Vagina (tissue), 2 donors: ENCODE measurements around the gene TRPV5. TPM values are rescaled to one million over a fixed set of nuclear protein-coding genes. Genes with fewer than 3 reads are reported as not detected.

Experiments
- DNase-seq, 2 donors: peaks; one replicate each; pipeline ENCODE4 v3.0.0-alpha.2; 2017; ENCODE audit errors: extremely low spot score in 2 of 2
- H3K27ac ChIP-seq: fragments of 200-600 bp; sonication (generic); one replicate; pipeline ENCODE4 v1.5.1; 2019
- H3K27me3 ChIP-seq: fragments of 200-600 bp; sonication (generic); one replicate; pipeline ENCODE4 v1.5.1; 2019
- H3K36me3 ChIP-seq, 2 donors: fragments of 200-600 bp; sonication (generic); one replicate each; pipeline ENCODE4 v1.5.1; 2017 to 2019
- H3K4me1 ChIP-seq: fragments of 200-600 bp; sonication (generic); one replicate; pipeline ENCODE4 v1.5.1; 2019
- H3K4me3 ChIP-seq, 2 donors: fragments of 200-600 bp; sonication (generic); 1 replicate in 1 of 2; 2 replicates in 1 of 2; pipeline ENCODE4 v1.5.1; 2016 to 2019
- H3K9me3 ChIP-seq: fragments of 200-600 bp; sonication (generic); one replicate; pipeline ENCODE4 v1.5.1; 2019
- POLR2A ChIP-seq, 2 donors: fragments of 450-650 bp; IDR thresholded peaks; one replicate each; pipeline ENCODE4 v1.6.1; 2017; ENCODE audit warnings: antibody characterized with exemption in 2 of 2, mild to moderate bottlenecking in 2 of 2, moderate library complexity in 2 of 2
- POLR2AphosphoS5 ChIP-seq, 2 donors: sonication (generic); formaldehyde crosslinking; IDR thresholded peaks; one replicate each; pipeline ENCODE4 v1.9.0; 2017; ENCODE audit warnings: antibody characterized with exemption in 2 of 2, mild to moderate bottlenecking in 2 of 2, low read depth in 1 of 2; ENCODE audit not compliant: insufficient read depth in 1 of 2
- intact Hi-C: fragments of 100-400 bp; cut with DNase I; formaldehyde crosslinking; loops from one replicate; pipeline ENCODE4 v1.15.1; 2023
- total RNA-seq: library from RNA; depleted of rRNA; stranded (reverse); fragments of >200 nt; gene quantifications from one replicate; pipeline ENCODE4 v1.2.3, GENCODE V29; 2016
- TF ChIP-seq, protein P1 (sequence below), 3 experiments: fragments of 450-650 bp in 2 of 3; fragments of 200-600 bp in 1 of 3; sonication (generic) in 1 of 3; IDR thresholded peaks; one replicate each; pipeline ENCODE4 v1.5.1; 2017 to 2019; ENCODE audit warnings: antibody characterized with exemption in 3 of 3, mild to moderate bottlenecking in 2 of 3, moderate library complexity in 2 of 3

Gene TRPV5
- total RNA-seq, 1 donor from 2014 or later, result not detected

DNA sequence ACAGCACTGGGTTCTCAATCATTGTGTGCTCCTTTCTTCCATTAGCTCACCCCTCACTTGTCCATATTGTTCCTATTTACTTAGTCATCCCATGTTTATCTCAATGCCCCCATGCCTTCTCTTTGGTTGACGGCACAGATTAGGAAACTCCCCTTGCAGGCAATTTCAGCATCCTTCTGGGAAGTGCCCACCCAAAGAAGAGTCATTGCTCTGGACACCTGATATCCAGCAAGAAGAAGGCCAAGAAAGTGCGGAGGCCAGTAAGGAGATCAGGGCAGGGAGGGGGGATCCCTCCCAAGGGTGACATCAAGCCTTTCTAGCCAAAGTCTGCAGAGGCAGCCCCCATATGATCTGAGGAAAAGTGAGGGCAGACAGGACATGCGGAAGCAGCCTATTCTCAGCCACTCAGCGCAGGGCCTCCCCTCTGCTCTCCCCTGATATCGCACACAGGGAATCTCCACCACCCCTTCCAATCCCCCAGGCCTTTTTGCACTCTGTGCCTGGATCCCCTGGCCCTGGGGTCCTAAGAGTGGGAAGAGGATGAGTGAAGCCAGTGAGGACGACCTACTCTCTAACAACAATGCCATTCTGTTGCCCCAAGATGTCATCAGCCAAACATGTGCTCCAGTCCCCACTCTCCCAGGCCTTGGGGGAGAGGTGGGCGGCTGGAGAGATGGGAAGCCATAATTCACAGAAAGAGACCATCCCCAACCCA lies 49.8 kb downstream of the TRPV5 start:
- peaks cover 12% of the 10 kb centered on the region for H3K4me1 ChIP-seq
- no peaks in the 10 kb centered on the region for H3K27me3 ChIP-seq
- intact Hi-C loops, result no loop called here
- TF ChIP-seq, protein P1, sequence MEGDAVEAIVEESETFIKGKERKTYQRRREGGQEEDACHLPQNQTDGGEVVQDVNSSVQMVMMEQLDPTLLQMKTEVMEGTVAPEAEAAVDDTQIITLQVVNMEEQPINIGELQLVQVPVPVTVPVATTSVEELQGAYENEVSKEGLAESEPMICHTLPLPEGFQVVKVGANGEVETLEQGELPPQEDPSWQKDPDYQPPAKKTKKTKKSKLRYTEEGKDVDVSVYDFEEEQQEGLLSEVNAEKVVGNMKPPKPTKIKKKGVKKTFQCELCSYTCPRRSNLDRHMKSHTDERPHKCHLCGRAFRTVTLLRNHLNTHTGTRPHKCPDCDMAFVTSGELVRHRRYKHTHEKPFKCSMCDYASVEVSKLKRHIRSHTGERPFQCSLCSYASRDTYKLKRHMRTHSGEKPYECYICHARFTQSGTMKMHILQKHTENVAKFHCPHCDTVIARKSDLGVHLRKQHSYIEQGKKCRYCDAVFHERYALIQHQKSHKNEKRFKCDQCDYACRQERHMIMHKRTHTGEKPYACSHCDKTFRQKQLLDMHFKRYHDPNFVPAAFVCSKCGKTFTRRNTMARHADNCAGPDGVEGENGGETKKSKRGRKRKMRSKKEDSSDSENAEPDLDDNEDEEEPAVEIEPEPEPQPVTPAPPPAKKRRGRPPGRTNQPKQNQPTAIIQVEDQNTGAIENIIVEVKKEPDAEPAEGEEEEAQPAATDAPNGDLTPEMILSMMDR (IDR thresholded peaks at IDR 0.05), result no peak
- TF ChIP-seq POLR2A (IDR thresholded peaks at IDR 0.05), result no peak
- no peak for TF ChIP-seq POLR2AphosphoS5 (IDR thresholded peaks at IDR 0.05; ENCODE audit: insufficient read depth in 1 of 2, low read depth in 1 of 2)
- no peaks in the 10 kb centered on the region for H3K9me3 ChIP-seq
- no peak overlapping the region for H3K27ac ChIP-seq
- H3K4me3 ChIP-seq, result no peak overlapping the region
- no peaks in the 10 kb centered on the region for H3K36me3 ChIP-seq
- DNase-seq, result peak in 1 of 2 donors; percentile 64

- peak in 1 of 2 donors; percentile 74 for DNase-seq
- H3K27ac ChIP-seq, result no peak overlapping the region
- H3K27me3 ChIP-seq, result no peaks in the 10 kb centered on the region
- no peaks in the 10 kb centered on the region for H3K9me3 ChIP-seq
- peaks cover 12% of the 10 kb centered on the region for H3K4me1 ChIP-seq
- no peaks in the 10 kb centered on the region for H3K36me3 ChIP-seq
- intact Hi-C loops, result no loop called here
- no peak overlapping the region for H3K4me3 ChIP-seq
- TF ChIP-seq POLR2AphosphoS5 (IDR thresholded peaks at IDR 0.05; ENCODE audit: insufficient read depth in 1 of 2, low read depth in 1 of 2) (no peak), POLR2A (IDR thresholded peaks at IDR 0.05) (no peak)
- TF ChIP-seq, protein P1 (IDR thresholded peaks at IDR 0.05), result no peak
Observed at GRCh38 chr7:142883145-142883544, 50.4 kb downstream of the TRPV5 start.

- no peaks in the 10 kb centered on the region for H3K36me3 ChIP-seq
- H3K27me3 ChIP-seq, result no peaks in the 10 kb centered on the region
- no peak overlapping the region for H3K4me3 ChIP-seq
- H3K4me1 ChIP-seq, result peaks cover 12% of the 10 kb centered on the region
- H3K27ac ChIP-seq, result no peak overlapping the region
- intact Hi-C loops, result no loop called here
- no peaks in the 10 kb centered on the region for H3K9me3 ChIP-seq
- DNase-seq, result peak in 1 of 2 donors; percentile 58
- TF ChIP-seq, protein P1 (IDR thresholded peaks at IDR 0.05), result no peak
- TF ChIP-seq POLR2A (IDR thresholded peaks at IDR 0.05) (no peak), POLR2AphosphoS5 (IDR thresholded peaks at IDR 0.05; ENCODE audit: insufficient read depth in 1 of 2, low read depth in 1 of 2) (no peak)
Observed at GRCh38 chr7:142882338-142882678, 51.2 kb downstream of the TRPV5 start.

GRCh38 chr7:142881586-142882337 lies 51.8 kb downstream of the TRPV5 start:
- peak in 1 of 2 donors; percentile 91 for DNase-seq
- intact Hi-C loops, result no loop called here
- Histone ChIP-seq H3K27me3 (no peaks in the 10 kb centered on the region), H3K36me3 (no peaks in the 10 kb centered on the region), H3K4me3 (no peak overlapping the region), H3K9me3 (no peaks in the 10 kb centered on the region), H3K27ac (no peak overlapping the region), H3K4me1 (peaks cover 11% of the 10 kb centered on the region)
- TF ChIP-seq POLR2AphosphoS5 (IDR thresholded peaks at IDR 0.05; ENCODE audit: insufficient read depth in 1 of 2, low read depth in 1 of 2) (no peak), POLR2A (IDR thresholded peaks at IDR 0.05) (no peak)
- TF ChIP-seq, protein P1 (IDR thresholded peaks at IDR 0.05), result no peak
